T follicular helper cell (primary cell): ENCODE results near the gene DNHD1.
"Not testable (repeated sequence)": the region's sequence is repeated elsewhere in the genome, so short reads cannot be mapped to it uniquely, and the experiment has no call there.

Source experiments
- DNase-seq: peaks from one replicate; pipeline ENCODE4 v3.0.0-alpha.2; 2020; ENCODE audit warnings: low read depth

Gene DNHD1

GRCh38 chr11:6481012-6481923 is 15.8 kb upstream of the DNHD1 start, which contains the start of the genes ARFIP2 and TIMM10B:
TSS of gene ARFIP2 (minus strand) at chr11:6481331. CDS start at chr11:6480421, 910 bp downstream.
TSS of gene TIMM10B (plus strand) at chr11:6481501. CDS start at chr11:6481517, 16 bp downstream.
- peak; percentile 95 for DNase-seq

GRCh38 chr11:6481924-6482275 is 15.2 kb upstream of the DNHD1 start:
- no peak for DNase-seq

GRCh38 chr11:6482441-6482840 is 14.6 kb upstream of the DNHD1 start:
- DNase-seq, result no peak

GRCh38 chr11:6483015-6483414 is 14.1 kb upstream of the DNHD1 start:
- DNase-seq, result no peak

- no peak for DNase-seq
Observed at GRCh38 chr11:6485661-6486060, 11.4 kb upstream of the DNHD1 start.

GRCh38 chr11:6486256-6486655 is 10.8 kb upstream of the DNHD1 start:
- DNase-seq, result no peak

- no peak for DNase-seq
Observed at GRCh38 chr11:6486938-6487337, 10.1 kb upstream of the DNHD1 start.

GRCh38 chr11:6488342-6488741 is 8.7 kb upstream of the DNHD1 start:
- no peak for DNase-seq

GRCh38 chr11:6488821-6489220 is 8.3 kb upstream of the DNHD1 start:
- DNase-seq, result no peak

GRCh38 chr11:6489306-6489705 is 7.8 kb upstream of the DNHD1 start:
- DNase-seq, result no peak

GRCh38 chr11:6498121-6498520 is 1.0 kb downstream of the DNHD1 start:
- no peak for DNase-seq

GRCh38 chr11:6498544-6498943 is 1.5 kb downstream of the DNHD1 start:
- DNase-seq, result no peak

GRCh38 chr11:6502382-6502781 is 5.3 kb downstream of the DNHD1 start:
- DNase-seq, result no peak

GRCh38 chr11:6504166-6504565 is 7.1 kb downstream of the DNHD1 start:
- DNase-seq, result no peak

- DNase-seq, result no peak
Observed at GRCh38 chr11:6505577-6506240, 8.6 kb downstream of the DNHD1 start.

- no peak for DNase-seq
Observed at GRCh38 chr11:6516865-6517264, 19.8 kb downstream of the DNHD1 start.

- no peak for DNase-seq
Observed at GRCh38 chr11:6520265-6520664, 23.2 kb downstream of the DNHD1 start.

- DNase-seq, result not testable (repeated sequence)
Observed at GRCh38 chr11:6521946-6522345, 24.9 kb downstream of the DNHD1 start.

- no peak for DNase-seq
Observed at GRCh38 chr11:6523253-6523652, 26.2 kb downstream of the DNHD1 start.

- DNase-seq, result no peak
Observed at GRCh38 chr11:6526411-6527135, 29.5 kb downstream of the DNHD1 start.

- DNase-seq, result no peak
Observed at GRCh38 chr11:6529266-6529665, 32.2 kb downstream of the DNHD1 start.

- DNase-seq, result no peak
Observed at GRCh38 chr11:6530848-6531247, 33.8 kb downstream of the DNHD1 start.
